Measurements from ENCODE around the gene CDYL.

CDYL gene

DNA sequence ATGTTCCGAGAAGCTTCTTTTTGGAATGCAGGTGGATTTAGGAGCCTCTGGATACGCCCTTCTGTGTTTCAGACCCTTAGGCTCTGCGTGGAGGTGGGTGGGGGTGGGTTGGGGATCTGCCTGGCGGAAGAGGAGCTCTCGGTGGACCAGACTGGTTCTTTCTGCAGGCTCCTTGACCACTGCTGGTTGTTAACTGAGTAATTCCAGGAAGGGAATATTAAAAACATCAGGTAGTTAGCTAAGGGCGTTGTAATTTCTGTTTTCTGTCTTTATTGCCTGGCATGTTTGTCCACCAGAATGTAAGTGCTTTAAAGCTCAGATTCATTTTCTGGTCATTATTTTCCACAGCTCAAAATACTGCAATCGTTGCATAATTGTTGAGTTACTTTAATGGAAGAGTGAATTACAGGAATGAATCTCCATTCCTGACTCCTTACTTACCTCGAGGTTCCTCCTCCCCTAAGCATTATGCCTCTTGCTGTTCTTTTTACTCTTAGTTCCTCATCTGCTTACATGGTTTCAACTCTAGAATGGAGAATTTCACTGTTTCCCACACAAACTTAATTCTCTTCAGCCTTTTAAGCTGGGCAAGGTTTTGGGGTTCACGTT is 5.9 kb downstream of the CDYL start:
- in situ Hi-C loops (cut with HindIII; ENCODE audit: low sequenced_read_pairs): no loop called here
- TF ChIP-seq, protein P1, sequence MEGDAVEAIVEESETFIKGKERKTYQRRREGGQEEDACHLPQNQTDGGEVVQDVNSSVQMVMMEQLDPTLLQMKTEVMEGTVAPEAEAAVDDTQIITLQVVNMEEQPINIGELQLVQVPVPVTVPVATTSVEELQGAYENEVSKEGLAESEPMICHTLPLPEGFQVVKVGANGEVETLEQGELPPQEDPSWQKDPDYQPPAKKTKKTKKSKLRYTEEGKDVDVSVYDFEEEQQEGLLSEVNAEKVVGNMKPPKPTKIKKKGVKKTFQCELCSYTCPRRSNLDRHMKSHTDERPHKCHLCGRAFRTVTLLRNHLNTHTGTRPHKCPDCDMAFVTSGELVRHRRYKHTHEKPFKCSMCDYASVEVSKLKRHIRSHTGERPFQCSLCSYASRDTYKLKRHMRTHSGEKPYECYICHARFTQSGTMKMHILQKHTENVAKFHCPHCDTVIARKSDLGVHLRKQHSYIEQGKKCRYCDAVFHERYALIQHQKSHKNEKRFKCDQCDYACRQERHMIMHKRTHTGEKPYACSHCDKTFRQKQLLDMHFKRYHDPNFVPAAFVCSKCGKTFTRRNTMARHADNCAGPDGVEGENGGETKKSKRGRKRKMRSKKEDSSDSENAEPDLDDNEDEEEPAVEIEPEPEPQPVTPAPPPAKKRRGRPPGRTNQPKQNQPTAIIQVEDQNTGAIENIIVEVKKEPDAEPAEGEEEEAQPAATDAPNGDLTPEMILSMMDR (IDR thresholded peaks at IDR 0.05; ENCODE audit: low read depth, low read length, missing control alignments): no peak
- H3K4me3 ChIP-seq (ENCODE audit: low read depth, low read length): no peak overlapping the region
- DNase-seq (ENCODE audit: low read depth): no peak

DNA sequence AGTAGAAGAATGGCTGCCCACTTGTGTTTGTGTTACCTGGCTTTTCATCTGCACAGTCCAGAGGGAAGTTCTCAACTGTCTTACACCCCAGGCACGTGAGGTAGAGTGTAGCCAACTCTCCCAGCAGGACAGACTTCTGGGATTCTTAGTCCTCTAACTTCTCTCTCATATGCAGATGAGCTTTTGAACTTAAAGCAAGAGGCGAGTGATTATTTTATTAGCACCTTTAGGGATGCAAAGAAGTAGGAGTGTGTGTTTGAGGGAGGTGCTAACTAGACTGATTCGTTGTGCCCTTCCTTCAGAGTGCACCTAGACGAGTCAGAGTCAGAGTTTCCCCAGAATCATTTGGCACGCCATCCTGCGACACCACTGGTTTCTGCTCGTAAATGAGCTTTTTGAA is 10.8 kb downstream of the CDYL start:
- TF ChIP-seq, protein P1 (IDR thresholded peaks at IDR 0.05; ENCODE audit: low read depth, low read length, missing control alignments): no peak
- in situ Hi-C loops (cut with HindIII; ENCODE audit: low sequenced_read_pairs): no loop called here
- no peak for DNase-seq (ENCODE audit: low read depth)
- no peak overlapping the region for H3K4me3 ChIP-seq (ENCODE audit: low read depth, low read length)

DNA sequence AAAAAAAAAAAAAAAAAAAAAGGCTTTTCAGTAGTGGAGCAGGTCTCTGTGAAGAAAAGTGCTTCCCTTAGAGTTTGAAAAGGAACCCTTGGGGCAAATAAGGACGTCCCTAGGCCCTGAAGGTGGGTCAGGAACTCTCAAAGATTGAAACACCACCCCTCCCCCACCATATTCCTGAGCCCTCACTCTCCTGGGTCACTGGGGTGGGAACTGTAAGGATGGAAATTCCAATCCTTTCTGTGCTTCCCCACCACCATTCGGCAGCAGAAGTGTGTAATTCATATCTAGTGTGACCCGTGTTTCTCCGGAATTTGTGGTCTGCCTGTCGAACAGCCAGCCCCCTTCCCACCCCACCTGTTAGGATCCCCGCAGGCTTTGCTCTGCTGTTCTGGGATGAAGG is 12.3 kb downstream of the CDYL start:
- no peak for DNase-seq (ENCODE audit: low read depth)
- H3K4me3 ChIP-seq (ENCODE audit: low read depth, low read length): no peak overlapping the region
- in situ Hi-C loops (cut with HindIII; ENCODE audit: low sequenced_read_pairs): no loop called here
- TF ChIP-seq, protein P1 (IDR thresholded peaks at IDR 0.05; ENCODE audit: low read depth, low read length, missing control alignments): no peak

DNA sequence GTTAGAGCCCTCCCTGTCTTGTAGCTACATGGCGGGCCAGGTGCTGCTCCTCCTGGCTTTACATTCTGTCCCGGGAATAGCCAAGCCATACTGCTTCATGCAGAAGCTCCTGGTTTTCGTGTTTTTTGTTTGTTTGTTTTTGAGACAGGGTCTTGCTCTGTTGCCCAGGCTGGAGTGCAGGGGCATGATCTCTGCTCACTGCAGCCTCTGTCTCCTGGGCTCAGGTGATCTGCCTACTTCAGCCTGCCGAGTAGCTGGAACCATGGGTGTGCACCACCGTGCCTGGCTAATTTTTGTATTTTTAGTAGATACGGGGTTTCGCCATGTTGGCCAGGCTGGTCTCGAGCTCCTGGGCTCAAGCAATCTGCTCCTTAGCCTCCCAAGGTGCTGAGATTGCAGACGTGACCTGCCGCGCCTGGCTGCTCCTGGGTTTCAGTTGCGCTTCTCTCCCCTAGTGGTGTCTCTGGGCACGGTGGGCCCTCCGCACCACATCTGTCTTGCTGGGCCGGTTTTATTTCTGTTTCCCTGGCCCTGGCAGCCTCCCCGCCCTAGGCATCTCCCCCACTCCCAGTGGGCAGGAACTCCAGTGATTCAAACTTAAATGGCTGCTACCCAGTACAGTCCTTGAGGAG is 12.9 kb downstream of the CDYL start:
- no peak overlapping the region for H3K4me3 ChIP-seq (ENCODE audit: low read depth, low read length)
- in situ Hi-C loops (cut with HindIII; ENCODE audit: low sequenced_read_pairs): no loop called here
- TF ChIP-seq, protein P1 (IDR thresholded peaks at IDR 0.05; ENCODE audit: low read depth, low read length, missing control alignments): no peak
- DNase-seq (ENCODE audit: low read depth): no peak

DNA sequence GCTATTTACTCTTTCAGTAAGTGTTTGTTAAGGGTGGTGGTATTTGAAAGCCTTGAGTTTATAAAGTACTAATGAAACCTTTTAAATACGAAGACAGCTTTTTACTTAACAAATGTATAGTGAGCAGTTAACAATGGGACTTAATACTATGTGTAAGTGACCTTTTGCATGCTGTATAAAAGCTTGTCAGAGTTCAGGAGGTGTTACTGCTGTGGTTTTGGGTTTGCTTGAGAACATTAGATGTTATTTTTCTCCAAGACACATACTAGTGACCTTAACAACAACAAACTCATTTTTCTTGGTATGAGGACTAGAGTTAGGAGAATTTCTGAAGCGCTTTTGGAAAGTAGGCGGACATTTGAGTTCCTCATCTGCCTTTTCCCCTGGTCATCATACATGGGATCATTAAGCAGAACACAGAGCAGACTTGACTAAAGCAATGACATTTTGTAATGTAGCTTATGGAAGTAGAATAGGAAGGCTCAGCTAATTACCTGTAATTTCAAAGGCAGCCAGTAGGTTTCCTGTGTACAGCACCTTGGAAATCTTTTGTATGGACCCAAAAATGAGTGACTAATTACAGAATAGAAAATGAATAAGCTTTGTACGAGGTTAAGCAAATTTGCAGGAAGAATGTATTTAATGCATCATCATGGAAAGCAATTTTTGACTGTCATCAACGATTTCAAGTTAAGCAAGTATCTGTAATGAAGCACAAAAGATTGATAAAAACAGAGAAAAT is 14.1 kb downstream of the CDYL start:
- H3K4me3 ChIP-seq (ENCODE audit: low read depth, low read length): no peak overlapping the region
- in situ Hi-C loops (cut with HindIII; ENCODE audit: low sequenced_read_pairs): no loop called here
- TF ChIP-seq, protein P1 (IDR thresholded peaks at IDR 0.05; ENCODE audit: low read depth, low read length, missing control alignments): no peak
- no peak for DNase-seq (ENCODE audit: low read depth)

DNA sequence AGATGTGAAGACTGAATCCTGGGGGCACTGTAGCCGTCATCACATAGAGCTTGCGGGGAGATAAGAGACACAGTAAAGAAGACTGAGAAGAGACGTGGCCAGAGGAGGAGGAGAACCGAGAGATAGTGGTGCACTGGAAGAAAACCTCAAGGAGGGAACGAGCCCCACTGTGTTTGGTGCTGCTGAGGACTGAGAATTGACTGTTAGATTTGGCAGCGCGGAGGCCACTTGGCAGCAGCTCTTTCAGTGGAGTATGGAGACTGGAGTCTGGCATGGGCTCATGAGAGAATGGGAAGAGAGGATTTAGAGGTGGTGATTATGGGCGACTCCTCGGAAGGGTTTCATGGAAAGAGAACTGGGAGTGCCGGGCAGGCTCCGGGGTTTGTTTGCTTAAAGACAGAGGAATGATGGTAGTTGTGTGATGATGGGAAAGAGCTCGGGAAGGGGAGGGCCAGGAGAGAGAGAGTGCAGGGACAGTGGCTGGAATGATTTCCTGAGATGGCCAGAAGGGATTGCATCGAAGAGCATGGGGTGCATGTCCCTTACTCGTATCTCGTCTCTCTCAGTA is 18.0 kb downstream of the CDYL start:
- DNase-seq (ENCODE audit: low read depth): no peak
- H3K4me3 ChIP-seq (ENCODE audit: low read depth, low read length): no peak overlapping the region
- in situ Hi-C loops (cut with HindIII; ENCODE audit: low sequenced_read_pairs): no loop called here
- TF ChIP-seq, protein P1 (IDR thresholded peaks at IDR 0.05; ENCODE audit: low read depth, low read length, missing control alignments): no peak

All from astrocyte of the cerebellum (primary cell).